ENCODE results near the gene CCDC142. TPM values are rescaled to one million over a fixed set of nuclear protein-coding genes. Genes with fewer than 3 reads are reported as not detected.

CCDC142 gene
- total and polyA plus RNA-seq, 11 donors: 4.4 to 13.4 (median 6.4) TPM

DNA sequence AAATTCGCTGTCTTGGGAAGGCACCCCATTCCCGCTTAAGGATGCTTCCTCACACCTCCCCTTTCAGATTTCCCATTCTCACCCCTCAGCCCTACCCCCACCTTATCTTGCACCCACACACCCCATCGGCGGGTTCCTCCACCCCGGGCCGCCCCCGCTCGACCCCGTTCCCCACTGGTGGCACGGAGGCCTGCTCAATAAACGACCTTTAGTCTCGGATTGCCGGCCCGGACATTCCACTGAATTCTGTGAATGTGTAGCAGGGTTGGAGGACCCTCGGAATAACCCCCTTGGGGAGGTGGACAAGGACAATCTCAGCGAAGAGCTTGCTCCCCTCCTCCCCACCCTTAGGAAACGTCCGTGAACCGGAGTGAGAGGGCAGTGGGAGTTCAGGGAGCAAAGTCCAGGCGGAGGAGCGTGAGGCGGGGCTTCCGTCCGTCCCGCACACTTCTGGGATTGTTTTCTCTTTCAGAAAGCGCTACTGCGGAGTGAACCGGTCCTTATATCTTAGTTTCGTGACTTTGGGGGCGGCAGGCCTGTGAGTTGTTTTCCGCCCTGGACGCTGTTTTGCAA, 19.4 kb upstream of the CCDC142 start:
- H3K4me1 ChIP-seq: peaks cover 14 to 79% (median 60%) of the 10 kb centered on the region in 12 donors
- no peaks in the 10 kb centered on the region for H3K9me3 ChIP-seq
- H3K27me3 ChIP-seq: peaks cover 21 to 69% (median 35%) of the 10 kb centered on the region in 9 donors
- ATAC-seq (no peak), DNase-seq (peak in 1 of 5 donors; percentile 44)
- H3K4me3 ChIP-seq: peak overlapping the region; percentile 36 to 87 (median 62)
- WGBS, 4 donors: 9 to 15% (median 12%) methylated on average over 31 to 32 of the region's 32 CpGs
- TF ChIP-seq POLR2A (IDR thresholded peaks at IDR 0.05): no peak
- TF ChIP-seq, protein P1, sequence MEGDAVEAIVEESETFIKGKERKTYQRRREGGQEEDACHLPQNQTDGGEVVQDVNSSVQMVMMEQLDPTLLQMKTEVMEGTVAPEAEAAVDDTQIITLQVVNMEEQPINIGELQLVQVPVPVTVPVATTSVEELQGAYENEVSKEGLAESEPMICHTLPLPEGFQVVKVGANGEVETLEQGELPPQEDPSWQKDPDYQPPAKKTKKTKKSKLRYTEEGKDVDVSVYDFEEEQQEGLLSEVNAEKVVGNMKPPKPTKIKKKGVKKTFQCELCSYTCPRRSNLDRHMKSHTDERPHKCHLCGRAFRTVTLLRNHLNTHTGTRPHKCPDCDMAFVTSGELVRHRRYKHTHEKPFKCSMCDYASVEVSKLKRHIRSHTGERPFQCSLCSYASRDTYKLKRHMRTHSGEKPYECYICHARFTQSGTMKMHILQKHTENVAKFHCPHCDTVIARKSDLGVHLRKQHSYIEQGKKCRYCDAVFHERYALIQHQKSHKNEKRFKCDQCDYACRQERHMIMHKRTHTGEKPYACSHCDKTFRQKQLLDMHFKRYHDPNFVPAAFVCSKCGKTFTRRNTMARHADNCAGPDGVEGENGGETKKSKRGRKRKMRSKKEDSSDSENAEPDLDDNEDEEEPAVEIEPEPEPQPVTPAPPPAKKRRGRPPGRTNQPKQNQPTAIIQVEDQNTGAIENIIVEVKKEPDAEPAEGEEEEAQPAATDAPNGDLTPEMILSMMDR (IDR thresholded peaks at IDR 0.05): no peak
- peak overlapping the region in 11 of 12 donors; percentile 75 to 90 (median 84) for H3K27ac ChIP-seq
- intact Hi-C loops (cut with DNase I): loop anchor here in 4 of 10 donors (5.0 kb wide), 3 partner anchors 75 to 85 kb away; no protein-coding TSS in a partner anchor
- peaks cover 0 to 18% (median 15%) of the 10 kb centered on the region in 9 donors for H3K36me3 ChIP-seq

DNA sequence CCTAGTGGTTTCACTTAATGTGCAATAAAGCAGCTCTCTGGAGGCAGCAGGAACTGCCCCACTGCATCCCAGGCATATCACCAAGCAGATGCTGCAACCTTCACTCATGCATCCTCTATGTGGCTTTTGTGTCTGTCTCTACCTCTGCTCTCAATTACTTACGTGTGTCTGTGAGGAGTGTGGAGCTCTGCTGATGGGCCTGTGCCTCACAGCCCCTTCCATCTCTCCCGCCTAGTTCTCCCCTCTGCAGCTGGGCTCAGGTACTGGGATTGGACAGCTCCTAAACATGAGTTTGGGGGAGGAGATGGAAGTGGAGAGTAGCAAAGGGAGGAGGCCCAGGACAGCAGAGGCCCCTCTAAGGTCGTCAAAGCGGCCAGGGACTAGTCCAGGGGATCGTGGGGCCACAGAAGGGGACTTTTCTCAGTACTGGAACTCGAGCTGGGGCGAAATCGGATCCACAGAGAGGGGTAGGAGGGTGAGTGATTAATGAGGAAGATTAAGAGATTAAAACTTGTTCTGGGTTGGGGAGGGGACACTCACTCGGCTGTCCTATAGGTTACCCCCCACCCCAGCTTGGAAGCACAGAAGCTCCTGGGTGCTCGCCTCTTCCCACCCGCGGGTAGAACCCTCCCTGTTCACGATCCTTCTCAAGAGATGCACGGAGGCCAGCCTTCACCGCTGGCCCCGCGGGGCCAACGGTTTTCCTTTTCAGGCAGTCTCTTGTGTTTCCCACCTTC, 18.7 kb upstream of the CCDC142 start:
- 61 to 76% (median 73%) methylated on average over 18 of the region's 18 CpGs for WGBS, 4 donors

DNA sequence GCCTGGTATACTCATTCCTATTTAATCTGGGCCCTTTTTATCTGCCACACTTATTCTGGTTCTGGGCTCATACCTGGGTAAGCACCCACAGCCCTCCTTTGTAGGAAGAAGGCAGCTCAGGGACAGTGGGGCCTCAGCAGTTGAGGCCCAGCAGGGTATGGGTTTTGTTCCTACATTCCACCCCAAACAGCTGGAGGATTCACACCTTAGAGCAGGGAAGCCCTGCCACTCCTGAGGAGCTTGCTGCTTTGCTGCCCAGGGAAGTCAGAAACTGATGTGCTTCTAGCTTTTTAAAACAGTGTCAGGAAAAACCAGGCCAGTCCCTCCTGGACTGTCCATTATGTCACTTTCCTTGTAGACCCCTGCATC, 17.8 kb upstream of the CCDC142 start:
- Histone ChIP-seq H3K27ac (no peak overlapping the region), H3K36me3 (peaks cover 0 to 13% (median 10%) of the 10 kb centered on the region in 9 donors), H3K4me3 (no peak overlapping the region), H3K9me3 (no peaks in the 10 kb centered on the region), H3K4me1 (peaks cover 9 to 63% (median 46%) of the 10 kb centered on the region in 12 donors), H3K27me3 (peaks cover 21 to 65% (median 35%) of the 10 kb centered on the region in 9 donors)
- no peak for TF ChIP-seq POLR2A (IDR thresholded peaks at IDR 0.05)
- TF ChIP-seq, protein P1 (IDR thresholded peaks at IDR 0.05): no peak
- ATAC-seq: no peak
- intact Hi-C loops (cut with DNase I): loop anchor here in 4 of 10 donors (5.0 kb wide), 3 partner anchors 77 to 87 kb away; no protein-coding TSS in a partner anchor
- no peak for DNase-seq

More for the DNA sequence above, 18.7 kb upstream of the CCDC142 start:
- Histone ChIP-seq H3K27me3 (peaks cover 21 to 73% (median 35%) of the 10 kb centered on the region in 9 donors), H3K27ac (no peak overlapping the region), H3K4me1 (peaks cover 12 to 73% (median 55%) of the 10 kb centered on the region in 12 donors), H3K36me3 (peaks cover 0 to 18% (median 15%) of the 10 kb centered on the region in 9 donors), H3K4me3 (peak overlapping the region in 4 of 12 donors; percentile 59 to 87 (median 66)), H3K9me3 (no peaks in the 10 kb centered on the region)
- no peak for ATAC-seq
- TF ChIP-seq POLR2A (IDR thresholded peaks at IDR 0.05): no peak
- TF ChIP-seq, protein P1 (IDR thresholded peaks at IDR 0.05): no peak
- intact Hi-C loops (cut with DNase I): loop anchor here in 4 of 10 donors (5.0 kb wide), 3 partner anchors 76 to 86 kb away; no protein-coding TSS in a partner anchor
- DNase-seq: no peak

All from heart left ventricle (tissue), 16 donors.